ENCODE measurements around the gene NOC2L. TPM values are rescaled to one million over a fixed set of nuclear protein-coding genes. Genes with fewer than 3 reads are reported as not detected.

Gene NOC2L
- total RNA-seq, 1 experiment from 2014 or later = 130 TPM

DNA sequence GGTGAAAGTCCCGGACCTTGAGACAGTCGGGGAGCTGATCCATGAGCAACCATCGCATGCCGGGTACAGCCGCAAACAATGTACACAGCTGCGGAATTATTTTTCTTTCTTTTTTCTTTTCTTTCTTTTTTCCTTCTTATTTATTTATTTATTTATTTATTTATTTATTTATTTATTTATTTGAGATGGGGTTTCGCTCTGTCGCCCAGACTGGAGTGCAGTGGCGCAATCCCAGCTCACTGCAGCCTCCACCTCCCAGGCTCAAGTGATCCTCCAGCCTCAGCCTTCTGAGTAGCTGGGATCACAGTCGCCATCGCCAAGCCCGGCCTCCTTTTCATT is 25.4 kb upstream of the NOC2L start:
- H4K20me1 ChIP-seq (ENCODE audit: control insufficient read depth, insufficient read depth, insufficient read length) = no peaks in the 10 kb centered on the region
- Mint-ChIP-seq H3K36me3 (ENCODE audit: insufficient read depth in 1 of 3, low read depth in 3 of 3) (no peaks in the 10 kb centered on the region; a peak in 1 of 7 replicates), H3K27me3 (ENCODE audit: low read depth) (peaks cover 91% of the 10 kb centered on the region), H3K4me3 (no peak overlapping the region), H3K9me3 (peaks cover 4 to 11% of the 10 kb centered on the region in 2 experiments; a peak in 4 of 5 replicates), H3K27ac (no peak overlapping the region), H3K4me1 (no peaks in the 10 kb centered on the region)
- no peak overlapping the region for H2BK20ac ChIP-seq (ENCODE audit: low read depth, low read length, poor library complexity, severe bottlenecking)
- H3K79me2 ChIP-seq (ENCODE audit: insufficient read depth, low read length) = no peaks in the 10 kb centered on the region
- no peak overlapping the region for H3K4me2 ChIP-seq (ENCODE audit: insufficient read depth, insufficient read length, low read length)
- H3K23ac ChIP-seq (ENCODE audit: insufficient read length, low read depth, low read length) = no peak overlapping the region
- no peaks in the 10 kb centered on the region for H3K9me3 ChIP-seq (ENCODE audit: control insufficient read depth, low read depth, low read length)
- no peak overlapping the region for H3K4ac ChIP-seq (ENCODE audit: low read depth, low read length)
- H3K14ac ChIP-seq (ENCODE audit: insufficient read depth, low read length) = no peak overlapping the region
- no CpG with 5 or more reads among the region's 12 CpGs for WGBS (ENCODE audit: extremely low coverage, insufficient read length, low lambda C conversion rate)
- H3K18ac ChIP-seq (ENCODE audit: insufficient read length, low read depth, low read length) = no peak overlapping the region
- no peak overlapping the region for H2BK120ac ChIP-seq (ENCODE audit: low read depth, low read length, poor library complexity, severe bottlenecking)
- no peak overlapping the region for H3K9ac ChIP-seq (ENCODE audit: extremely low read depth, insufficient read length, low read length)
- H2AK5ac ChIP-seq (ENCODE audit: insufficient read length, low read length) = no peak overlapping the region
- H3T11ph ChIP-seq (ENCODE audit: low read length) = no peak overlapping the region
- H3K56ac ChIP-seq (ENCODE audit: insufficient read length, low read depth, low read length) = no peak overlapping the region
- TF ChIP-seq, protein P1, sequence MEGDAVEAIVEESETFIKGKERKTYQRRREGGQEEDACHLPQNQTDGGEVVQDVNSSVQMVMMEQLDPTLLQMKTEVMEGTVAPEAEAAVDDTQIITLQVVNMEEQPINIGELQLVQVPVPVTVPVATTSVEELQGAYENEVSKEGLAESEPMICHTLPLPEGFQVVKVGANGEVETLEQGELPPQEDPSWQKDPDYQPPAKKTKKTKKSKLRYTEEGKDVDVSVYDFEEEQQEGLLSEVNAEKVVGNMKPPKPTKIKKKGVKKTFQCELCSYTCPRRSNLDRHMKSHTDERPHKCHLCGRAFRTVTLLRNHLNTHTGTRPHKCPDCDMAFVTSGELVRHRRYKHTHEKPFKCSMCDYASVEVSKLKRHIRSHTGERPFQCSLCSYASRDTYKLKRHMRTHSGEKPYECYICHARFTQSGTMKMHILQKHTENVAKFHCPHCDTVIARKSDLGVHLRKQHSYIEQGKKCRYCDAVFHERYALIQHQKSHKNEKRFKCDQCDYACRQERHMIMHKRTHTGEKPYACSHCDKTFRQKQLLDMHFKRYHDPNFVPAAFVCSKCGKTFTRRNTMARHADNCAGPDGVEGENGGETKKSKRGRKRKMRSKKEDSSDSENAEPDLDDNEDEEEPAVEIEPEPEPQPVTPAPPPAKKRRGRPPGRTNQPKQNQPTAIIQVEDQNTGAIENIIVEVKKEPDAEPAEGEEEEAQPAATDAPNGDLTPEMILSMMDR (conservative IDR thresholded peaks at IDR 0.05) = peak; percentile 37; the same call in 2 of the 3 replicates
- H2BK12ac ChIP-seq (ENCODE audit: insufficient read length, low read depth, low read length) = no peak overlapping the region
- H4K91ac ChIP-seq (ENCODE audit: insufficient read length, low read depth, low read length) = no peak overlapping the region
- H3K79me1 ChIP-seq (ENCODE audit: insufficient read depth, low read depth, low read length, poor library complexity, severe bottlenecking) = no peaks in the 10 kb centered on the region
- H4K8ac ChIP-seq (replicated peaks; ENCODE audit: insufficient read length, low read depth, low read length) = no peak overlapping the region
- no peak for DNase-seq
- H2AFZ ChIP-seq (ENCODE audit: low read length) = no peak overlapping the region
- peaks cover 2% of the 10 kb centered on the region; the same call in 1 of the 2 replicates for H3K27me3 ChIP-seq (ENCODE audit: insufficient read depth, low read length)
- no peaks in the 10 kb centered on the region for H3K4me1 ChIP-seq (ENCODE audit: insufficient read depth, low read length)
- no peak overlapping the region for H2BK15ac ChIP-seq (ENCODE audit: low read depth, low read length)
- no peak overlapping the region for H3K27ac ChIP-seq (ENCODE audit: insufficient read length, low read depth, low read length)
- no peak overlapping the region for H2BK5ac ChIP-seq (ENCODE audit: insufficient read length, low read length)
- H3K23me2 ChIP-seq (ENCODE audit: insufficient read length, low read depth, low read length, poor library complexity, severe bottlenecking) = no peaks in the 10 kb centered on the region
- H4K5ac ChIP-seq (ENCODE audit: insufficient read length, low read depth, low read length) = no peak overlapping the region

Data from H9 (cell line).